22Rv1 (cell line): ENCODE measurements around the gene ADAD1.

Experiments
- H3K27ac ChIP-seq: fragments of 450-650 bp; 2 replicates; pipeline ENCODE4 v1.5.1; 2017
- CTCF ChIP-seq: fragments of 450-650 bp; IDR thresholded peaks from 2 replicates; pipeline ENCODE4 v1.5.1; 2017; ENCODE audit warnings: mild to moderate bottlenecking
- ZFX ChIP-seq: fragments of 450-650 bp; IDR thresholded peaks from 2 replicates; pipeline ENCODE4 v1.6.1; 2017; ENCODE audit warnings: antibody characterized with exemption, borderline replicate concordance

Gene ADAD1

GRCh38 chr4:122378711-122379110, at the start of gene ADAD1:
ADAD1 (plus strand) TSS chr4:122379011; CDS start chr4:122380070, 1,059 bp downstream.
- no peak within 1 kb of the TSS for H3K27ac ChIP-seq
- TF ChIP-seq CTCF (no peak), ZFX (no peak)

- TF ChIP-seq CTCF (no peak), ZFX (no peak)
- H3K27ac ChIP-seq, result no peak overlapping the region
Measured at GRCh38 chr4:122329876-122330565, 48.8 kb upstream of the ADAD1 start.

GRCh38 chr4:122331195-122331594, 47.6 kb upstream of the ADAD1 start:
- TF ChIP-seq ZFX (no peak), CTCF (no peak)
- H3K27ac ChIP-seq, result no peak overlapping the region

- no peak for TF ChIP-seq CTCF
- no peak for TF ChIP-seq ZFX
- no peak overlapping the region for H3K27ac ChIP-seq
Measured at GRCh38 chr4:122334828-122335227, 44.0 kb upstream of the ADAD1 start.

- H3K27ac ChIP-seq, result no peak overlapping the region
- TF ChIP-seq CTCF (no peak), ZFX (no peak)
Measured at GRCh38 chr4:122341886-122342285, 36.9 kb upstream of the ADAD1 start.

GRCh38 chr4:122346036-122346435, 32.8 kb upstream of the ADAD1 start:
- no peak for TF ChIP-seq CTCF
- no peak for TF ChIP-seq ZFX
- H3K27ac ChIP-seq, result no peak overlapping the region

- H3K27ac ChIP-seq, result no peak overlapping the region
- no peak for TF ChIP-seq CTCF
- no peak for TF ChIP-seq ZFX
Measured at GRCh38 chr4:122346503-122346902, 32.3 kb upstream of the ADAD1 start.
